ENCODE data around the gene ACTL8.

The ACTL8 gene

GRCh38 chr1:17867470-17867869 lies 112.3 kb downstream of the ACTL8 start:
- H3K4me3 ChIP-seq (ENCODE audit: low read depth, low read length) = no peak overlapping the region
- no peak for TF ChIP-seq CTCF (conservative IDR thresholded peaks at IDR 0.05; ENCODE audit: low read depth, low read length)
- DNase-seq (ENCODE audit: low read depth) = no peak

GRCh38 chr1:17869815-17870214 lies 114.7 kb downstream of the ACTL8 start:
- TF ChIP-seq CTCF (conservative IDR thresholded peaks at IDR 0.05; ENCODE audit: low read depth, low read length) = no peak
- DNase-seq (ENCODE audit: low read depth) = peak; percentile 28
- no peak overlapping the region for H3K4me3 ChIP-seq (ENCODE audit: low read depth, low read length)

- no peak overlapping the region for H3K4me3 ChIP-seq (ENCODE audit: low read depth, low read length)
- no peak for TF ChIP-seq CTCF (conservative IDR thresholded peaks at IDR 0.05; ENCODE audit: low read depth, low read length)
- no peak for DNase-seq (ENCODE audit: low read depth)
These were observed 115.5 kb downstream of the ACTL8 start for GRCh38 chr1:17870679-17871078.

GRCh38 chr1:17873007-17873675 lies 118.0 kb downstream of the ACTL8 start:
- DNase-seq (ENCODE audit: low read depth) = no peak
- no peak for TF ChIP-seq CTCF (conservative IDR thresholded peaks at IDR 0.05; ENCODE audit: low read depth, low read length)
- H3K4me3 ChIP-seq (ENCODE audit: low read depth, low read length) = no peak overlapping the region

- no peak for TF ChIP-seq CTCF (conservative IDR thresholded peaks at IDR 0.05; ENCODE audit: low read depth, low read length)
- peak; percentile 82 for DNase-seq (ENCODE audit: low read depth)
These were observed 119.1 kb downstream of the ACTL8 start for GRCh38 chr1:17874231-17874630.

GRCh38 chr1:17874710-17875109 lies 119.6 kb downstream of the ACTL8 start:
- no peak overlapping the region for H3K4me3 ChIP-seq (ENCODE audit: low read depth, low read length)
- peak; percentile 78 for DNase-seq (ENCODE audit: low read depth)
- no peak for TF ChIP-seq CTCF (conservative IDR thresholded peaks at IDR 0.05; ENCODE audit: low read depth, low read length)

More at GRCh38 chr1:17874231-17874630, 119.1 kb downstream of the ACTL8 start:
- H3K4me3 ChIP-seq (ENCODE audit: low read depth, low read length) = no peak overlapping the region
